Right lobe of liver (tissue), 6 donors: ENCODE data around the gene GRIA4. TPM values are rescaled to one million over a fixed set of nuclear protein-coding genes. Genes with fewer than 3 reads are reported as not detected.
"Not testable (repeated sequence)": the region's sequence is repeated elsewhere in the genome, so short reads cannot be mapped to it uniquely, and the experiment has no call there.

Experiments
- ATAC-seq, 4 donors: fragments of 200-7000 bp; cut with Tn5 transposase; one replicate each; pipeline ENCODE4 v1.9.1; 2020; ENCODE audit warnings: mild to moderate bottlenecking in 4 of 4, moderate library complexity in 4 of 4
- DNase-seq, 3 donors: peaks; one replicate each; pipeline ENCODE4 v3.0.0-alpha.2; 2020
- H3K27ac ChIP-seq, 3 donors: fragments of 200-600 bp; one replicate each; pipeline ENCODE4 v1.8.0; 2022
- H3K27me3 ChIP-seq, 2 donors: fragments of 200-600 bp; one replicate each; pipeline ENCODE4 v1.8.0; 2022
- H3K36me3 ChIP-seq, 4 donors: fragments of 200-600 bp; sonication (generic) in 1 of 4; one replicate each; pipeline versions ENCODE4 v1.5.1 to v1.8.0; 2017 to 2022; ENCODE audit warnings: control low read depth in 1 of 4
- H3K4me1 ChIP-seq, 4 donors: fragments of 200-600 bp; sonication (generic) in 1 of 4; one replicate each; pipeline versions ENCODE4 v1.5.1 to v1.8.0; 2017 to 2022; ENCODE audit warnings: control low read depth in 1 of 4
- H3K4me3 ChIP-seq, 3 donors: fragments of 200-600 bp; one replicate each; pipeline ENCODE4 v1.8.0; 2022
- H3K9me3 ChIP-seq, 4 donors: fragments of 200-600 bp; sonication (generic) in 1 of 4; one replicate each; pipeline versions ENCODE4 v1.5.1 to v1.8.0; 2017 to 2022; ENCODE audit warnings: control low read depth in 1 of 4
- CTCF ChIP-seq, 4 donors: fragments of 200-600 bp in 3 of 4; fragments of 450-650 bp in 1 of 4; IDR thresholded peaks; one replicate each; pipeline versions ENCODE4 v1.5.1 to v1.8.0; 2016 to 2022; ENCODE audit warnings: antibody characterized with exemption in 4 of 4, mild to moderate bottlenecking in 2 of 4
- POLR2A ChIP-seq: fragments of 450-650 bp; IDR thresholded peaks from one replicate; pipeline ENCODE4 v1.6.1; 2017; ENCODE audit warnings: antibody characterized with exemption, mild to moderate bottlenecking
- WGBS: methylation state at CpG from one replicate; pipeline ENCODE4 v1.1.6; 2018; ENCODE audit warnings: low coverage, low lambda C conversion rate; ENCODE audit not compliant: insufficient coverage; ENCODE audit errors: missing lambda C conversion rate; 5-methylcytosine and 5-hydroxymethylcytosine counted together
- intact Hi-C, 2 donors: fragments of 100-400 bp; cut with DNase I; formaldehyde crosslinking; loops; one replicate each; pipeline versions ENCODE4 v1.11.2 to v1.14.1; 2022
- total RNA-seq, 6 experiments: library from RNA; depleted of rRNA in 2 of 6; stranded (reverse); fragments of >200 nt in 2 of 6; fragmentation: NEBNext Ultra II Directional in 3 of 6; extraction: Animal tissue kit (Norgen Biotek cat#: 25700) in 3 of 6; gene quantifications; one replicate each; pipeline versions ENCODE4 v1.1.0 to v1.2.4, GENCODE V29; 2016 to 2023
- donor health status: DM: no; HTN: yes; CAD: no.
- donor health status: DM: no; HTN: no; CAD: no.
- donor health status: DM: no; HTN: no; CAD: no.
- donor health status: DM: no; HTN: yes; CAD: no.
- donor health status: DM: no; HTN: yes; CAD: no.

GRIA4 gene
- total RNA-seq, 6 experiments from 2014 or later = 0.24 TPM; not detected in 5

- H3K36me3 ChIP-seq = no peaks in the 10 kb centered on the region
- H3K4me1 ChIP-seq = no peaks in the 10 kb centered on the region
- no peak for DNase-seq
- no peaks in the 10 kb centered on the region for H3K27me3 ChIP-seq
- no peaks in the 10 kb centered on the region for H3K9me3 ChIP-seq
- TF ChIP-seq POLR2A = no peak
- TF ChIP-seq CTCF (IDR thresholded peaks at IDR 0.05) = no peak
- H3K27ac ChIP-seq = no peak overlapping the region
- WGBS = 87% methylated on average over 3 of the region's 3 CpGs
- intact Hi-C loops = no loop called here
- ATAC-seq = no peak
- H3K4me3 ChIP-seq = no peak overlapping the region
Observed at GRCh38 chr11:105988197-105988596, 378.3 kb downstream of the GRIA4 start.

GRCh38 chr11:105989124-105989523, 379.3 kb downstream of the GRIA4 start:
- TF ChIP-seq POLR2A = no peak
- no peak for TF ChIP-seq CTCF (IDR thresholded peaks at IDR 0.05)
- 91% methylated on average over 2 of the region's 2 CpGs for WGBS
- ATAC-seq (no peak), DNase-seq (no peak)
- intact Hi-C loops = no loop called here
- Histone ChIP-seq H3K9me3 (peaks cover 0 to 5% (median 0%) of the 10 kb centered on the region in 4 donors), H3K27me3 (no peaks in the 10 kb centered on the region), H3K27ac (no peak overlapping the region), H3K4me1 (no peaks in the 10 kb centered on the region), H3K4me3 (no peak overlapping the region), H3K36me3 (no peaks in the 10 kb centered on the region)

- DNase-seq = no peak
- WGBS = 89% methylated on average over 4 of the region's 4 CpGs
- no peaks in the 10 kb centered on the region for H3K27me3 ChIP-seq
Observed at GRCh38 chr11:105991888-105992287, 382.0 kb downstream of the GRIA4 start.

GRCh38 chr11:106001304-106002012, 391.6 kb downstream of the GRIA4 start:
- ATAC-seq (no peak), DNase-seq (no peak)
- H3K27me3 ChIP-seq = no peaks in the 10 kb centered on the region
- H3K9me3 ChIP-seq = no peaks in the 10 kb centered on the region
- WGBS = 87% methylated on average over 4 of the region's 4 CpGs
- H3K4me3 ChIP-seq = no peak overlapping the region
- no peak overlapping the region for H3K27ac ChIP-seq
- TF ChIP-seq POLR2A (no peak), CTCF (IDR thresholded peaks at IDR 0.05) (no peak)
- H3K36me3 ChIP-seq = peaks cover 0 to 3% (median 0%) of the 10 kb centered on the region in 4 donors
- intact Hi-C loops = no loop called here
- H3K4me1 ChIP-seq = no peaks in the 10 kb centered on the region

More at GRCh38 chr11:105991888-105992287, 382.0 kb downstream of the GRIA4 start:
- H3K4me3 ChIP-seq = no peak overlapping the region
- no peaks in the 10 kb centered on the region for H3K4me1 ChIP-seq
- H3K27ac ChIP-seq = no peak overlapping the region
- intact Hi-C loops = no loop called here
- peaks cover 0 to 3% (median 0%) of the 10 kb centered on the region in 4 donors for H3K36me3 ChIP-seq
- ATAC-seq = no peak
- H3K9me3 ChIP-seq = peaks cover 0 to 5% (median 0%) of the 10 kb centered on the region in 4 donors
- TF ChIP-seq CTCF (IDR thresholded peaks at IDR 0.05) (no peak), POLR2A (no peak)

- DNase-seq, intact Hi-C loops, H3K27ac ChIP-seq, H3K27me3 ChIP-seq, H3K4me1 ChIP-seq, H3K36me3 ChIP-seq, H3K9me3 ChIP-seq, ATAC-seq, H3K4me3 ChIP-seq: not testable (repeated sequence)
- 97% methylated on average over 4 of the region's 4 CpGs for WGBS
Observed at GRCh38 chr11:106003094-106003493, 393.2 kb downstream of the GRIA4 start.
